PC-3 (cell line): Measurements from ENCODE around the gene NDUFV1. TPM values are rescaled to one million over a fixed set of nuclear protein-coding genes. Genes with fewer than 3 reads are reported as not detected.

Experiments used
- ATAC-seq: fragments of 200-7000 bp; cut with Tn5 transposase; 2 replicates; pipeline ENCODE4 v1.9.1; 2020; ENCODE audit warnings: mild to moderate bottlenecking, moderate library complexity
- BruUV-seq: library from RNA; stranded (reverse); fragments of 400-500 nt; replicated peaks from 2 replicates; lab custom pipeline; 2021; lab: Mats Ljungman, UMichigan
- CTCF ChIA-PET: fragments of 300-600 bp; sonication (Branson Sonifier 250); formaldehyde crosslinking; loops from one replicate; lab custom pipeline; 2022; ENCODE audit warnings: antibody characterized with exemption; lab: Charles Lee
- POLR2A ChIA-PET: fragments of 300-600 bp; sonication (Branson Sonifier 250); formaldehyde crosslinking; loops from one replicate; lab custom pipeline; 2022; ENCODE audit warnings: antibody characterized with exemption; ENCODE audit not compliant: unreplicated experiment; lab: Charles Lee
- DNase-seq: peaks from one replicate; pipeline ENCODE4 v3.0.0-alpha.2; 2015
- H2AFZ ChIP-seq: fragments of 300-600 bp; sonication (generic); 2 replicates; pipeline ENCODE4 v1.6.0; 2016; ENCODE audit warnings: antibody characterized with exemption, low read length
- H3F3A ChIP-seq: fragments of 300-600 bp; sonication (generic); one replicate; pipeline ENCODE4 v1.6.0; 2017; ENCODE audit warnings: antibody characterized with exemption, low read length, control low read depth, mild to moderate bottlenecking; ENCODE audit not compliant: unreplicated experiment
- H3K27ac ChIP-seq: fragments of 300-600 bp; sonication (generic); 2 replicates; pipeline ENCODE4 v1.5.1; 2016; ENCODE audit warnings: mild to moderate bottlenecking, low read length
- H3K27me3 ChIP-seq: fragments of 300-600 bp; sonication (generic); 2 replicates; pipeline ENCODE4 v1.6.1; 2016; ENCODE audit warnings: low read length, mixed read lengths
- H3K36me3 ChIP-seq: fragments of 300-600 bp; sonication (generic); 2 replicates; pipeline ENCODE4 v1.6.1; 2016; ENCODE audit warnings: low read depth, mixed run types, low read length, mixed read lengths
- H3K4me1 ChIP-seq: fragments of 300-600 bp; sonication (generic); 2 replicates; pipeline ENCODE4 v1.5.1; 2016; ENCODE audit warnings: low read length; ENCODE audit not compliant: insufficient read depth
- H3K4me2 ChIP-seq: fragments of 300-600 bp; sonication (generic); 2 replicates; pipeline ENCODE4 v1.6.0; 2016; ENCODE audit warnings: low read length
- H3K4me3 ChIP-seq: fragments of 300-600 bp; sonication (generic); 2 replicates; pipeline ENCODE4 v1.5.1; 2016; ENCODE audit warnings: mild to moderate bottlenecking, low read length, mixed read lengths
- H3K79me2 ChIP-seq: fragments of 300-600 bp; sonication (generic); 2 replicates; pipeline ENCODE4 v1.6.1; 2017; ENCODE audit warnings: low read length, mixed read lengths
- H3K9ac ChIP-seq: fragments of 300-600 bp; sonication (generic); 2 replicates; pipeline ENCODE4 v1.6.0; 2016; ENCODE audit warnings: mild to moderate bottlenecking, low read length
- H3K9me2 ChIP-seq: fragments of 300-600 bp; sonication (generic); replicated peaks from 2 replicates; pipeline ENCODE4 v1.6.1; 2016; ENCODE audit warnings: mixed run types, low read length, mixed read lengths
- H3K9me3 ChIP-seq: fragments of 300-600 bp; sonication (generic); 2 replicates; pipeline ENCODE4 v1.6.1; 2016; ENCODE audit warnings: low read length, mixed read lengths
- H4K20me1 ChIP-seq: fragments of 300-600 bp; sonication (generic); 2 replicates; pipeline ENCODE4 v1.6.1; 2016; ENCODE audit warnings: low read length, mixed read lengths
- CTCF ChIP-seq: fragments of 300-600 bp; sonication (generic); conservative IDR thresholded peaks from 2 replicates; pipeline ENCODE4 v1.5.1; 2017; ENCODE audit warnings: antibody characterized with exemption, low read depth, mild to moderate bottlenecking, low read length
- EZH2 ChIP-seq: fragments of 300-600 bp; sonication (generic); IDR thresholded peaks from one replicate; pipeline ENCODE4 v1.6.1; 2017; ENCODE audit warnings: antibody characterized with exemption, mild to moderate bottlenecking, low read length; ENCODE audit not compliant: unreplicated experiment
- EZH2phosphoT487 ChIP-seq: fragments of 300-600 bp; sonication (generic); IDR thresholded peaks from 2 replicates; pipeline ENCODE4 v1.6.1; 2018; ENCODE audit warnings: mild to moderate bottlenecking, antibody characterized with exemption, low read length, borderline replicate concordance
- intact Hi-C: fragments of 100-400 bp; cut with micrococcal nuclease; formaldehyde crosslinking; loops from 2 replicates; pipeline ENCODE4 v1.9.0; 2023
- total RNA-seq: library from RNA; depleted of rRNA; stranded (reverse); fragments of >200 nt; gene quantifications from 2 replicates; pipeline ENCODE4 v1.2.3, GENCODE V29; 2014

Gene NDUFV1
- total RNA-seq, 1 experiment from 2014 or later = 499 TPM

- Histone ChIP-seq H3K36me3 (no peaks in the 10 kb centered on the region), H3K9ac (no peak overlapping the region), H3K9me2 (no peaks in the 10 kb centered on the region), H3K4me3 (no peak overlapping the region), H3K4me1 (no peaks in the 10 kb centered on the region), H4K20me1 (no peaks in the 10 kb centered on the region), H3K27ac (no peak overlapping the region), H3K79me2 (no peaks in the 10 kb centered on the region), H2AFZ (no peak overlapping the region), H3K4me2 (no peak overlapping the region), H3K27me3 (no peaks in the 10 kb centered on the region), H3F3A (no peaks in the 10 kb centered on the region), H3K9me3 (no peaks in the 10 kb centered on the region)
- intact Hi-C loops = no loop called here
- DNase-seq = peak; percentile 39
- POLR2A ChIA-PET = no interaction called here
- no peak for ATAC-seq
- CTCF ChIA-PET = no interaction called here
- no TSS peak for BruUV-seq
- TF ChIP-seq EZH2phosphoT487 = no peak
- peak; percentile 62 for TF ChIP-seq CTCF
- no peak for TF ChIP-seq EZH2
Measured at GRCh38 chr11:67644042-67644441, 37.3 kb downstream of the NDUFV1 start.

GRCh38 chr11:67644472-67645418 lies 38.0 kb downstream of the NDUFV1 start:
- DNase-seq (no peak), ATAC-seq (no peak)
- no peak overlapping the region for H3K4me3 ChIP-seq
- no TSS peak for BruUV-seq
- no peaks in the 10 kb centered on the region for H3F3A ChIP-seq
- no peaks in the 10 kb centered on the region for H3K36me3 ChIP-seq
- intact Hi-C loops = no loop called here
- H4K20me1 ChIP-seq = no peaks in the 10 kb centered on the region
- no peaks in the 10 kb centered on the region for H3K79me2 ChIP-seq
- no peak overlapping the region for H3K4me2 ChIP-seq
- H3K9me2 ChIP-seq = no peaks in the 10 kb centered on the region
- ChIA-PET POLR2A (no interaction called here), CTCF (interaction anchor here (0.6 kb wide), 2 partner anchors 9 to 31 kb away, joined by 3 to 6 read pairs; no protein-coding TSS in a partner anchor)
- no peaks in the 10 kb centered on the region for H3K27me3 ChIP-seq
- H3K4me1 ChIP-seq = no peaks in the 10 kb centered on the region
- no peak overlapping the region for H3K9ac ChIP-seq
- no peak overlapping the region for H3K27ac ChIP-seq
- no peak overlapping the region for H2AFZ ChIP-seq
- TF ChIP-seq CTCF = no peak
- TF ChIP-seq EZH2 = no peak
- no peak for TF ChIP-seq EZH2phosphoT487
- H3K9me3 ChIP-seq = no peaks in the 10 kb centered on the region
